Caki2 (cell line): ENCODE data around the gene OBP2A. TPM values are rescaled to one million over a fixed set of nuclear protein-coding genes. Genes with fewer than 3 reads are reported as not detected.
"Not testable (repeated sequence)": the region's sequence is repeated elsewhere in the genome, so short reads cannot be mapped to it uniquely, and the experiment has no call there.

Source experiments
- DNase-seq: peaks from one replicate; pipeline ENCODE4 v3.0.0-alpha.2; 2015; ENCODE audit warnings: low read depth
- in situ Hi-C: cut with HindIII; loops from 2 replicates; pipeline ENCODE4 v1.10.0; 2016; ENCODE audit warnings: low sequenced_read_pairs, low pct_unique_long_range_greater_than_20kb, mixed read lengths
- total RNA-seq: library from RNA; depleted of rRNA; stranded (reverse); fragments of >200 nt; shearing (Covaris generic); gene quantifications from 2 replicates; pipeline ENCODE4 v1.2.3, GENCODE V29; 2014; ENCODE audit warnings: low replicate concordance

The OBP2A gene
- total RNA-seq, 1 experiment from 2014 or later: not detected

DNA sequence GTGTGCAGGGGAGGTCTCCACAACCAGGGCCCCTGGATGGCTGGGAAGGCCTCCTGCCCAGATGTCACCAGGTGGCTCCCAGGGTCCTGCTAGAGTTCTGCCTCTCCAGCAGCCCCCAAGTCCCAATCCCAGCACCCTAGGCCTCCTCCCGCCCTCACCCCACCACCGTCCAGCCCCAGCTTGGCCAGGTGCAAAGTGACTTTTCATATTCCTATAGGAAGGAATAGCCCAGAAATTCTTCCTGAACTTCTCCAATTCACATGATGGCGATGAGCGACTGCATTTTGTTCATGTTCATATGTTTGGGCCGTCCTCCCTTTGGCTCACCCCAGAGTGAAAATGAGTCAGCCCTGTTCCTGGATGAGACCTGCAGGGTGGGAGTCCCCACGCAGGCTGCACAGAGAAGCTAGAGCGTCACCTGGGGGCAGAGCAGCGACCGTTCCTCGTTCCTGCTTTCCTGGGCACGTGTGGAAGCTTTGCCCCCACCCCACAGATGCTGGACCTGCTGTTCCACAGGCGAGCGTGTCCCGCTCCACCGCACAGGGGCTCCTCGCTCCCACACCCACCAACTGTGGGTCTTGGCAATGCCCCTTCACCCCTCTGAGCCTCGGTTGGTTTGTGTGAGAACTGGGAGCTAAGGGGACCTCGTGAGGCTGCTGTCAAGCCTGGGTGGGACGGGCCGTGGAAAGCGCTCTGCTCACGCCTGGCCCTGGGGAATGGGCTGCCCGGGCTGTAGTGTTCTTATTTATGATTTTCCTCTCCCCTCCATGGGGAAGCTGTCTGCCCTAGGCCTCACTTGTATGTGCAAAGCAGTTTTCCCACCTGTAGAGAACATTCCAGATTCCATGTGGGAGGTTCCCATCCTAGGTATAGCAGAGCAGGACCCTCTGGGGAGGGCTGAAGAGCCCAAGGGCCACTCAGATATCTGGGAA is 38.6 kb upstream of the OBP2A start:
- in situ Hi-C loops: no loop called here
- DNase-seq: no peak

DNA sequence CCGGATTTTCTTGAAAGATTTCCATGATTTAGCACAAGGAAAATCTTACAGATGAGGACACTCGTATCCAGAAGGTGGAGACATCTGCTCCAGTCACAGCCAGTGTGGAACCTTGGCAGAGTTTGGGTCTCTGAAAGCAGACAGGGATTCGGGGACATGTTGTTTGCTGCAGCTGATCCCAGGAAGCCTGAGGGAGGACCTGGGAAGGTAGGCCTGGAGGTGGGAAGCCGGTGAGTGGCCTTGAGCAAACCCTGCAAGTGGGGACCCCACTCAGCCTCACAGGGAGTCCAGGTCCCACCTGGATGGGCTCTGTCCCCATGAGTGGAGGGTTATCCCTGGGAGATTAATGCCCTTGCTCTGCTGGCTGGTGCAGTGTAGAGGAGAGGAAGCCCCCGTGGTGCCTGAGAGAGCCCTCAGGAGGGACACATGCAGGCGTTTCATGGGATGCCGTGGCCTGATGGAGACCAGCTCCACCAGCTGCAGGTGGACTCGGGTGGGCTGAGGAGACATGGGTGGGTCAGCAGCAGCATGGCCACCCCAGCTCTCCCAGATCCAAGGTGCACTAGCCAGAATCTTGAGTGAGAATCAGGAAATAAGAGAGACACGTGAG is 37.6 kb upstream of the OBP2A start:
- in situ Hi-C loops: no loop called here
- no peak for DNase-seq

DNA sequence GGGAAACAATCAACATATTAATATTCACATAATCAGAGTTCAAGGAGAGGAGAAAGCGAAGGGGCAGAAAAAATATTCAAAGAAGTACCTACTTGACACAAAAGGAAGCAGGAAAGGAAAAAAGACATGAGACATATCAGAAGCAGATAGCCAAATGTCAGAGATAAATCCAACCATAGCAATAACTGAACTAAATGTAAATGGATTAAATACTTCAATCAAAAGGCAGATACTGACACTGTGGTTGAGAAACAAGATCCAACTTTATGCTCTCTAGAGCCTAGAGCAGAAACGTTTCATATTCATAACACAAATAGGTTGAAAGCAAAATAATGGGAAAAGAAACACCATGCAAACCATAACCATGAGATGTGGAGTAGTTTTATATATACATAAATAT is 36.5 kb upstream of the OBP2A start:
- no peak for DNase-seq
- in situ Hi-C loops: no loop called here

DNA sequence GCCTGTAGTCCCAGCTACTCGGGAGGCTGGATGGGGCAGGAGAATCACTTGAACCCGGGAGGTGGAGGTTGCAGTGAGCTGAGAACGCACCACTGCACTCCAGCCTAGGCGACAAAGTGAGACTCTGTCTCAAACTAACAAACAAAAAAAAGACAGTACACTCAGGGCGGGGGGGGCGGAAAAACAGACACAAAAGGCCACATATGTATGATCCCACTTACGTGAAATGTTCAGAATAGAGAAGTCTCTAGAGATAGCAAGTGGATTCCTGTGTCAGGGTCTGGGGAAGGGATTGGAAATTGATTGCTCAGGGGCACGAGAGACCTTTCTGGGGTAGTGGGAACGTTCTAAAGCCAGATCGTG is 33.7 kb upstream of the OBP2A start:
- in situ Hi-C loops: no loop called here

DNA sequence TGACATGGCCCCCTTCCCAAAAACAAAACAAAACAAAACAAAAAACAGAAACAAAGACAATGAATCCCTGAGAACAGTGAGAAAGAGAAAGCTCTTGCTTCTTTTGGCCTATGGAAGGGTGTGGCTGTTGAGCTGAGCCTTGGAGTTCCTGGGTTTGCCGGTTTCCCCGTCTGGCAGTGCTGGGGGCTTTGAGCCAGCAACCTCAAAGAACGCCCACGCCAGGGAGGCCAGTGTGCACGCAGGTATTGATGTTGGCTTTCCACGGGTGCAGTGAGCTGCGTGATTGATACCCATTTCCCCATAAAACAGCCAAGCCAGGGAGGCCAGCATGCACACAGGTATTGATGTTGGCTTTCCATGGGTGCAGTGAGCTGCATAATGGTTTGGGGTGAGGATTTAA is 33.0 kb upstream of the OBP2A start:
- in situ Hi-C loops: no loop called here

More for the DNA sequence above, 33.7 kb upstream of the OBP2A start:
- DNase-seq: no peak

DNA sequence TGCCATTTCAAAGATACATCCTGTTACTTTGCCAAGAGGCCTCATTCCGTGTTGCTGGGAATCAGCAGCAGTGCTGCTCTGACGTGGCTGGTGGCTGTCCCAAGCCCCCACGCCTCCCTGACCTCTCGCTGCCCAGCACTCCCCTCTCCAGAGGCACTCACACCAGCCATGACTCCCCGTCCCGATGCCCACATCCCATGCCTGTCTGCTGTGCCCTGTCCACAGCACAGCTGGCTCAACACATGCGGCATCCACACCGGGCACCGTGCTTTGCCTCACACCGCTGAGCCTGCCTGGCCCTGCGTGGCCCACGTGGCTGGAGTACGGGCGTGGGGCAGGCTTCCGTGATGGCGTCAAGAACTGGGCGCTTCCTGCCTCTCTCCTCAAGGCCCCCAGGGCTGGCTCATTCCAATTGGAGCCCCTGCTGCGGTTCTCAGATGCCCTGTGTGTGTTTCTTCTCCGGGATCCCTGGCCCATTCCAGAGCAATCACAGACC is 32.5 kb upstream of the OBP2A start:
- in situ Hi-C loops: no loop called here
- DNase-seq: no peak

More for the DNA sequence above, 33.0 kb upstream of the OBP2A start:
- DNase-seq: no peak

DNA sequence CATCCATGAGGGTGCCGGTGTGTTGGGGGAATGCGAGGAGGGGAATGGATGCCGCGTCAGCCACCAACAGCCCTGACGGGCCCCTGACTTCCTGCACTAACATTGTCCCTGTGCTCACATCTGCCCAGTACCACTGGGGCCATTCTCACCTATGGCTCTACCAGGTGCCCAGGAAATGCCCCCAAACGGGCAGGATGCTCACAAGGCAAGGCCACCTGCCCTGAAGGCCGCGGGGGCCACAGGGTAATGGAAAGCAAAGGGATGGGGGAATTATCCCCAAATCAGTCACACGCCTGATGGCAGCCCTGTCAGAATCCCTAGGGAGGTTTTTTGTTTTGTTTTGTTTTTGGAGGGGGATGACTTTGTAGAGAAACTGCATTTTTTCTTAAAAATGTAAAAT is 32.0 kb upstream of the OBP2A start:
- DNase-seq, in situ Hi-C loops: not testable (repeated sequence)

DNA sequence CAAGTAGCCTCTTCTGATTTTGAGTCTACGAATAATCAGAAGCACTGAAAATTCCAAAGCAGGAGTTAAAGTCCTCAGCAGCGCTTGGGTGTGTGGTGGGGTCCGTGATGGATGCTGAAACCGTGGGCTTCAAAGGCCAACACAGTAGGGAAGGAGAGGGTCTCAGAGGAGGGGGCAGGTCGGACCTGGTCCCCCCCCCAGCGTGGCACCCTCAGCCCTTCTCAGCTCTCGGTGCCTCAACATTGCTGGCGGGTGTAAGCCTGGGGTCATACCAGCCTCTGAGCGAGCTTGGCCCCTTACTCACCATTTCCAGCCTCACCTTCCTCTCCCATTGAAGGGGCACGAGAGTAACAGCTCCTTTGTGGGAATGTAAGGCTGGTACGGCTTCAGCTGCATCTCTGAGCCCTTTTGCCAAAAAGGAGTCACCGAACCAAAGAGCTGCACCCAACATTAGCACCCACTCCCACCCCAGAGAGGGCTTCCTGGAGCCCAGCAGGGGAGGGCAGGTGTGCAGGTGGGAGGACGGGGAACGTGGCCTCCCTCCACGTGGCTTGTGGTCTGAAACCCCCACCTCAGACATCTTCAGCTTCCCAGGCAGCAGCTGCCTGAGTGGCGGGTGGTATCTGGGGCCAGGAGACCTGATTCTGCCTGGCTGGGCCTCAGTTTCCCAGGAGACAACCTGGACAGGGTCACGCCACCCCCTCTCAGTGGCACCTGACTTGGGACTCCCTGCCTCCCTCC is 31.4 kb upstream of the OBP2A start:
- no peak for DNase-seq
- in situ Hi-C loops: no loop called here

DNA sequence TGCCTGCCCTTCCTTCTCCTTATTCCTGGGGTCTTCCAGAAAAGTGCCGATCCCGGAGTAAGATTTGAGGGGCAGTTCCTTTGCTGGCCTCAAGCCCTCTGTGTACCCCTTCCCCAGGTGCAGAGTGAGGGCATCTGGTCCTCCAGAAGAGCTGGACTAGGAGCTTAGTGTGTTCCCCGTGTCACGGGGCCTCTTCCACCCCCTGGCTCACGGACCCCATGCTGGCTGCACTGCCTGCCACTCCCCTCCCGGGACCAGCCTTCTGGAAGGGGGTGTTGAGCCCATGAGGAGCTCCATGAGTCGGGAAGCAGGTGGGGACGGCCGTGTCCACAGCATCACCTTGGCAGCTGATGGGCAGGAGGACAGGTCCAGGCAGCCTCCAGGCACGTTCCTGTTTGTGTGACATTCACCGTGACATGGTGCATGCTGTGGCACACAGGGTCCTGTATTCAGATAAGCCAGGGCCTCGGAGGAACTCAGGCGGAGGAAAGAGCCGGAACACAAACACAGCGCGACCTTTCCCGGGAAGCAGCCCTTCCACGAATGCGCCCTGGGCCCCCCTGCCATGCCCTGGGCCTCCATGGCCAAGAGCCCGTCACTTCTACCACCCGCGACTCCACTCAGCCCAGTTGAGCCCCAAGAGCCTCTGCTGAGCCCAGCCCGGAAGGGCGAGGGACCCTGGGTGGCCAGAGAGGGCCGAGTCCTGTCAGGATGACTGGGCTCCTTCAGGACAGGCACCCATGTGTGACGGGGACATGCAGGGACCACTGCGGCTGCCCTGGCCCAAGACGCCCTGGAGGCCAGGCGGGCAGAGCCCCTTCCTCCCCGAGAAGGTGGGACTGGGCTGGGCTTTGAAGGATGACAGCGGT is 30.6 kb upstream of the OBP2A start:
- no peak for DNase-seq
- in situ Hi-C loops: no loop called here

DNA sequence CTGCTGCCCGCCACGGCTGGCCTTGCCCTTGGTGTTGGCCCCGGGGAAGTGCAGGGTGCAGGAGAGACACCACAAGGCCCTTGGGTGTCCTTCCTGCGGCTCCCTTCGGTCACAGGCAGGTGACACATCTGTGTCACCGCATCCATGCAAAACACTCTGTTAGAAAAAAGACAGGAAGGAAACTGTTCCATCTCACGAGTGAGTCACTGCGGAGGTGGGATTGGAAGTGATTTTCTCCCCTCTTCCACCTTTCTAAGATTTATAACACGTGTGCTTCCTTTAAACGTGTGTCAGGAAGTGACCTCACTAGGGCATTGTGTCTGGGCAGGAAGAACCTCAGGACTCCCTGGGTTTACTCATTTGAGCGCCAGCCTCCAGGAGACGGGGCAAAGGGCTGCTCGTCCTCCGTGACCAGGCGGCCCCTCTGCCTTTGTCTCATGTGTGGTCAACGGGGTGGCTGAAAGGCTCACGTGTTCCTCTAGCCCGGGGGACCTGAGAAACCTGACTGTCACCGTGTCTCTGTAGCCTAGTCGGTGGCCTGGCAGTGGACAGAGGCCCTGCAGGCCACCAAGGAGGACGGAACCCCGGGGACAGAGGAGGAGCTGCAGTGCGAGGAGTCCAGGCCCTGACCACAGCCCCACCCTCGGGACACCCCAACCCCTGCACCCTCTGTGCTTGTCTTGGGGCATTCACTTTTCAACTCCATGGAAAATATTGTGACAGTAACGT is 29.6 kb upstream of the OBP2A start:
- DNase-seq: no peak
- in situ Hi-C loops: no loop called here

DNA sequence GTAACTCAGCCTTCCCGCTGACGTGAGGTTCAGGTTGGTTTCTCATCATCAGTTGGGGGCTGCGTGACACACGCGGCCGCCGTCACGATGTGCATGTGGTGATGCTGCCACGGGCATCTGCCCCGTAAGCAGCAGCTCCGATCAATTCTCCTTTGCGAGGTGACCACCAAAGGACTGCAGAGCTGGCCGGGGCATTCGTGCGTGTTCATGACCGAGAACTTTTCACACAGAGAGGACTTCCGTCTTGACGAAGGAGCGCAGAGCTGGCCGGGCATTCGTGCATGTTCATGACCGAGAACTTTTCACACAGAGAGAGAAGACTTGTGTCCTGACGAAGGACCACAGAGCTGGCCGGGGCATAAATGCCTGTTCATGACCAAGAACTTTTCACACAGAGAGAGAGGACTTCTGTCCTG is 28.5 kb upstream of the OBP2A start:
- in situ Hi-C loops: no loop called here
- no peak for DNase-seq

DNA sequence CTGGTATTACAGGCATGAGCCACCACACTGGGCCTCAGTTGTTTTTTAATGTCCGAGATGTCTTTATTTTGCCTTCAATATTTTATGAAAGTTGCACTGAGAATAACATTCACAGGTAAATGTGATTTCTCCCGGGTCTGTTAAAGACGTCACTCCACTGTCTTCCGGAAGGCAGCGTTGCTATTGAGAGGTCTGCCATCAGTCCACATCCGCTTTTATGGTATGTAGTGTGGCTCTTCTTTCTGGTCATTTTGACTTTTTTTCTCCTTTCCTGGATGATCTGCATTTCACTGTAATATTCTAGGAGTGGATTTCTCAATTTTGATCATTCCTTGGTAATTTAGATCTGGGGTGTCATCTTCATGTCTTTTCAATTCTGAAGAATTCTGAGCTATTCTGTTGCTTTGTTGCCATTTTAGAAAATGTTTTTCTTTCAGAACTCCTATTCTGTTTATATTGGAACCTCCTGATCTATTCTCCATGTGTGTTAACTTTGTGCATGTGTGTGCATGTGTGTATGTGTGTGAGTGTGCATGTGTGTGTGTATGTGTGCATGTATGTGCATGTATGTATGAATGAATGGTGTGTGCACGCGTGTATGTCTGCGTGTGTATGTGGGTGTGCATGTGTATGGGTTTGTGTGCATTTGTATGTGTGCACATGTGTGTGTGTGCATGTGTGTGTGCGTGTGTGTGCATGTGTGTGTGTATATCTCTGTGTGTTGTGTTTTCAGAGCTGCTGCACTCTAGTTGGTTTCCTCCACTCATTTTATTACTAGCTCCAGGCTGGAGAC is 26.6 kb upstream of the OBP2A start:
- DNase-seq: no peak
- in situ Hi-C loops: no loop called here

DNA sequence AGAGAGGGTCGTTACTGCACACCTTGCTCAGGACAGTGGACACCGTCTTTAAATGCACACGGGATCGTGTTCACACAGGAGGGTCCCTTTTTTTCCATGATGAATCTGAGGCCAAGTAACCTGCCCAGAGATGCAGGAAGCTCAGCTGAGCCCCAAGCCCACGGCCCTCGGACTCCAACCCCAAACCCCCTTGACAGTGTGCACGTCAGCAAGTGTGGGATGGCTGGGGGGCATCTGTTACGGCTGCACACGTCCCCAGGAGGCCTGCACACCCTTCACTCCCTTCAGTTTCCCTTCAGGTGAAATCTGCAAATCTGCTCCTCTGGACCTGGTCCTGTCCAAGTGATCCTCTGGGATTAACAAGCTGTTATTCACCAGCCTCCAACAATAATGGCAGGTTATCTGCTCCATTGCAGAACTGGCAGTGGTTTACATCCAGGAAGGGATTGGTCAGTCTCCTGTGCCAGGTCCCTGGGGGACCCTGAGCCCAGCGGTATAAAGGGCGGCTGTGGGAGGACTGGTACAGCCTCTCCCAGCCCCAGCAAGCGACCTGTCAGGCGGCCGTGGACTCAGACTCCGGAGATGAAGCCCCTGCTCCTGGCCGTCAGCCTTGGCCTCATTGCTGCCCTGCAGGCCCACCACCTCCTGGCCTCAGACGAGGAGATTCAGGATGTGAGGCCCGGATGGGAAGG is 24.9 kb upstream of the OBP2A start, which contains the start of gene LCN1:
Gene LCN1 (plus strand): TSS at position 525 of the 692 bp plus-strand sequence. CDS start 58 bp downstream, at position 583.
- in situ Hi-C loops: no loop called here
- DNase-seq: no peak

DNA sequence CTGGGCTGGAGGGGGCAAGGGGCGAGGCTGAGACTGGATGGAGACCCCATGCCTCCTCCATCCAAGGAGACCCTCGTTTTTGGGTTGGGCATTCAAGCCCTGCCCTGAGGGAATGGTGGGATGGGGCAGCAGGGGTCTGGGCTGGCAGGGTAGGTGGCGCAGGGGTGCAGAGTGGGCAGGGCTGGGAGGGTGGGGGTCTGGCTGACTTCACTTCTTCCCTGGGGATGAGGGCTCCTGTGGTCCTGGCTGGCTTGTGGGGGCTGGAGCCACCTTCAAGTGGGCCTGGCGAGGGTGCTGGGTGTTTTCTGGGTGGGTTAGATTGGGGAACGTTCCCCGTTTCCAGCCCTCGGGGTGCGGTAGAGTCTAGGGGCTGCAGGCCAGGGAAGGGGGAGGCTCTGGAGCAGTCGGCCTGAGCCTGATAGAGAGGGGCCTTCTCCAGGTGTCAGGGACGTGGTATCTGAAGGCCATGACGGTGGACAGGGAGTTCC is 24.3 kb upstream of the OBP2A start:
- no peak for DNase-seq
- in situ Hi-C loops: no loop called here

DNA sequence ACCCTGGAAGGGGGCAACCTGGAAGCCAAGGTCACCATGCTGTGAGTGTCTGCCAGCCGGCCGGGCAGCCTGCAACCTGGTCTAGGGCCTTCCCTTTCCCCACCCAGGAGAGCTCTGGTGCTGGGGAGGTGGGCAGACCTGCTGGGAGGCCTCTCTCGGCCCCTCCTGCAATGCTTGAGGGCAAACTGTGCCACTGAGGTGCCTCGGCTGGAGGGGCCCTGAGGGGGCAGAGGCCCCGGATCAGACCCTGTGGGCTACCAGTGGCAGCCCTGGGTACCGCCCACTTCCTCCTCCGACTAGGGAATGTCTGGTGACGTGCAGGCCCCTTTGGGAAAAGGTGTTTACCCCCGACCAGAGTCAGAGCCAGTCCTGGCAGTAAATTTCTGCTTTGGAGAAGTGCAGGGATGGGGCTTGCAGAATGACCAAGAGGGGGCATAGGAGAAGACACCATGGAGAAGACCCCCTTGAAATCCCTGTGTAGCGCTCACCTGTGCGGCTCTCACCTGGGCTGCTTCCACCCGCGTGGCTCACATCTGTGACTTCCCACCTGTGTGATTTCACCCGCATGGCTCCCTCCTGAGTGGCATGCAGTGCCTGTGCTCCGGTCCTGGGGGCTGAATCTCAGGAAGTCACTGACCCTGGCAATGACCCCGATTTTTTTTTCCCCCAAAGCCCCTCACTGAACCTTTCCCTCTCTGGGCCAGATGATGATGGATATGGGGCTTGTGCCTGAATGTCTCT is 23.6 kb upstream of the OBP2A start:
- DNase-seq: no peak
- in situ Hi-C loops: no loop called here
